ENCODE measurements around the gene SEPTIN5.

SEPTIN5 gene

DNA sequence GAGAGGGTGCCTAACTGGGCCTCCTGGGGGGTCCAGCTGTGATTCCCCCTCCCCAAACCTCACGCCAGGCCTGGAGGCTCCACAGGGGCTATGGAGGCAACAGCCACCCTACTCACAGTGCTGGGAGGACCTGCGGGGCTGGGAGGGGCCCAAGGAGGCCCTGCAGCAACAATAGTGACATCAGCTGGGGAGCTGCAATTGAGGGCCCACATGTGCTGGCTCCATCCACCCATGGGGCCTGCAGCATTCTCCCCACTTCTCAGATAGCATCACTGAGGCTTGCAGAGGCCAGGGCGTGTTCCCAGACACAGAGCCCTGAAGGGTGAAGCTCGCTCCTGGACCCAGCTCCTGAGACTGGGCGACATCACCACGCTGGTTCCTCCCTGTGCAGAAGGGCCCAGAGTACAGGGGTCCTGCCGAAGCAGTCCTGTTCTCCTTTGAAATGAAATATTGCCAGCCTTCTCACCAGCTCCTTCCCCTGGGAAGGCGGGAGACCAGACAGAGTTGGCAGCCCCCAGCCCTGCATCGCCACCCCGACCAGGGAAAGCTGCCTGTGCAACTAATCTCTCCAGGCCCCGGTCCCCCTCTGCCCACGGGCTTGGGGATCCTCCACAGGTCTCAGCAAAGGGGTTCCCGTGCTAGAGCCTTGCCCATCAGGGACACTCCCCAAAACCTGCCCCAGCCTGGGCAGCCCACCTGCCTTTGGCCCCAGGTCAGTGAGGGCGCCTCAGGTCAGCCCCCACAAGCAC is 37.4 kb downstream of the SEPTIN5 start:
- no peak for DNase-seq

- no peak for DNase-seq
These were observed 39.0 kb downstream of the SEPTIN5 start for GRCh38 chr22:19753090-19753842.

GRCh38 chr22:19753996-19754700 is 39.8 kb downstream of the SEPTIN5 start:
- no peak for DNase-seq

GRCh38 chr22:19754701-19755144 is 40.4 kb downstream of the SEPTIN5 start:
- DNase-seq, result no peak

- DNase-seq, result no peak
These were observed 40.9 kb downstream of the SEPTIN5 start for GRCh38 chr22:19755145-19755710.

- no peak for DNase-seq
These were observed 41.5 kb downstream of the SEPTIN5 start for GRCh38 chr22:19755722-19756287.

GRCh38 chr22:19756288-19757128 is 42.2 kb downstream of the SEPTIN5 start:
- DNase-seq, result peak; percentile 28

DNA sequence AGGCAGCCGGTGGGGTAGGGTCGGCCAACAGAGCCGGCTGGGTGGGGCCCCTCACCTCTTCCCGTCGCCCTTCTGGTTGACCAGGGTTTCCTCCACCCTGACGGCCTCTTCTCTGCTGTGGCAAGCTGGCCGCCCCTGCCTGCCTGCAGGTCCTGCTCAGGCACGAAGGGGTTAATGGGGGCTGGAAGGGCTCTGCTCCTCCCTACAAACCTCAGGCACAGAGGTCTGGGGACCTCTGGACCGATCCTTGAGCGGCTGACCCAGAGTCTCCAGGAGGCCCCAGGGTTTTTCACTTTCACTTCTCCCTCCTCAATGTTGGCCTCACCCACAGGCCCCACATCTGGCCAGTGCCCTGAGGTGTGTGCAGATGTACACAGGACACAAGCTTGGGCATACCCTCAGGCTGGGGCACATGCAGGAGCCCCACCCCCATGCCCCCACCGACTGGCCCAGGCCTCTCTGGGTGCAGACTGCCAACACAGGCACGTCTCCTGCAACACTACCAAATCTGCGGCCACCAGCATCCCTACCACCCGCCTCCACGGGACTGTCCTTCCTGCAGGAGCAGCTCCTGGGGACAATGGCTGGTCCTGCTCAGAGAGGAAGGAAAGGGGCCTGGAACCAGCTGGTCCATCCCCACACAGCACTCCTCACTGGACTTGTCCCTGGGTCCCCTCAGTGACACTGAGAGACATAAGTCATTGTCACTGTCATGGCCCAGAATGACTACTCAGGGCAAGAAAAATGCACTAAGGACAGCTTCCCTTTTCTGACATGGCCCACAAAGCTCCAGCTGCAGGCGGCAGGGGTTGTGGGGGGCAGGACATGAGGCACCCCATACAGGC is 43.1 kb downstream of the SEPTIN5 start:
- no peak for DNase-seq

DNA sequence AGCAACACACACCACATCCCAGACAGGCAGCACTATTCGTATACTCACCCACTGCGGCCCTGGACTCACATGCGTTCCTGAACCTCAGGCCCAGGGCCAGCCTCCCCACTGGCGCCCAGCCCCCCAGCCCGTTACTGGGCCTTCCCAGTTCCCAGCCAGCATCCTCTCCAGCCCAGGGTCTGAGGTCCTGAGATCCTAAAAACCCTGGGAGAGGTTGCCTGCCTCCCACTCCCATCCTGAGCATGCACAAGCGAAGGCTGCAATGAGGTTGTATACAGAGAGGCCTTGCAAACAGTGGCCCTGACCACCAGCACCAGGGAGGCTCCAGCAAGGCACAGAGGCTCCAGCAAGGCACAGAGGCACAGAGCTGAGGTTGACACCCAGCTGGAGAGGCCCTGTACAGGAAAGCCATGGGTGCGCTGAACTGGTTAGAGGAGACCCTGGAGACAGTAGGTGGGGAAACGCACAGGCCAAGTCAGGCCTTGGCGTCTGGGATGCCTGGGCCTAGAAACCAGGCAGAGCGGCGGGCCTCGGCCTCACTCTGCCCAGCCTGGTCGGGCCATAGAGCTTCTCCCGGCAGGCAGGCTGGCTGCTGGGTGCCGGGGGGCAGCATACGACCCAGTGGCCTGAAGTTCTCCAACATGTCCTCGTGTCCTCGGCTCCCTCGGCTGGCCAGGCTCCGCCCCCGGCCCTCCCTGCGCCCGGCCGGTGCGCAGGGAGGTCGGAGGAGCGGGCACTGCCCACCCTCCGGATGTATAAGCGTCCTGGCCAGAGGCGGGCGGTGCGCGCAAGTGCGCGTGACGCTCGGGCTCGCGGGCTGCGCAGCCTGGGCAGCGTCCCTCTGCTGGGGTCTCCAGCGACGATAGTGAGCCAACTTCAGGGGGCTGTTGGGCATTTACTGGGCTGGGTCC is 43.9 kb downstream of the SEPTIN5 start:
- no peak for DNase-seq

DNA sequence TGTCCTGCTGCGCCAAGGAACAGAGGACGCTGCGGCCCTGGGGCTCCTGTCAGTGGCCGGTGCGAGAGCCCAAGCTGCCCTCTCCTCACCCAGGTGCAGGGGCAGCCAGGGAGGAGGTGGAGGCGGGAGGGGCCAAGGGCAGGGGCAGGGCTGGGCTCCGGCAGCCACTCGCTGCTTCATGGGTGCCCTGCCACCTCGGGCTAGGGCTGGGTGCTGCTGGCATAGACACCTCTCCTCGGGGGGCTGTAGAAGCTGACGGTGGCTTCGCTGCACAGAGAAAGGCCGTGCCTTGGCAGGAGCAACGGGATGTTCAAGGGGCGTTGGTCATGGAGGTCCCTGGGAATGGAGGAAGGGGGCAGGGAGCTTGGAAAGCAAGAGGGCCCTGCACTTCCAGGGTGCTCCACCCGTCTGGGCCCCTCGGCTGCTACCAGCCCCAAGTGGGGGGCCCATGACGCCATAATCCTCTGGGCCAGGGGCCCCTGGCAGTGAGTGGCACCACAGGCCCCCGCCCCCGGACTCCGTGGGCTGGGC is 44.7 kb downstream of the SEPTIN5 start:
- DNase-seq, result no peak

GRCh38 chr22:19759427-19760057 is 45.2 kb downstream of the SEPTIN5 start:
- DNase-seq, result no peak

- no peak for DNase-seq
These were observed 46.0 kb downstream of the SEPTIN5 start, which contains the start of gene TBX1 for GRCh38 chr22:19760058-19760950. TSS of gene TBX1 (plus strand) at chr22:19760778. CDS start at chr22:19760844, 66 bp downstream.

DNA sequence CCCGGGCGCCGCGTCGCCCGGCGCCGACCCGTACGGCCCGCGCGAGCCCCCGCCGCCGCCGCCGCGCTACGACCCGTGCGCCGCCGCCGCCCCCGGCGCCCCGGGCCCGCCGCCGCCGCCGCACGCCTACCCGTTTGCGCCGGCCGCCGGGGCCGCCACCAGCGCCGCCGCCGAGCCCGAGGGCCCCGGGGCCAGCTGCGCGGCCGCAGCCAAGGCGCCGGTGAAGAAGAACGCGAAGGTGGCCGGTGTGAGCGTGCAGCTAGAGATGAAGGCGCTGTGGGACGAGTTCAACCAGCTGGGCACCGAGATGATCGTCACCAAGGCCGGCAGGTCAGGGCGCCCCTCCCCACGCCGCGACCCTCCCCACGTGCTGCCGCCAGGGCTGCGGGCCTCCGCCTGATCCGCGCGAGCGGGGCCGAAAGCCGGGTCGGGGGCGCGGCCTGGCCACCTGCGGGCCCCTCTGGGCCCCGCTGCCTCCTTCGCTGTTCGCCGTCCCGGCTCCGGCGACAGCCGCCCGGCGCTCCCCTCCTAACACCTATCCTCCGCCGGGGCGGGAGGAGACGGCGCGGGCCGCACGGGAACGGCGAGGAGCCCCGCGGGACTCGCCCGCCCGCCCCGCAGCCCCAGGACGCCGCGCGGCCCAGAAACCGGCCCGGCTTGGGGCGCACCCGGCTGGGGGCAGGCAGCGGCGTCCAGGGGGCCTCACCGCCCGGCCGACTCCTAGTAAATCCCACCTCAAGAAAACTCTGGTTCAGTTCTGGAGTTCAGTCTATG is 46.8 kb downstream of the SEPTIN5 start:
- peak; percentile 17 for DNase-seq

GRCh38 chr22:19761725-19762567 is 47.6 kb downstream of the SEPTIN5 start:
- DNase-seq, result no peak

DNA sequence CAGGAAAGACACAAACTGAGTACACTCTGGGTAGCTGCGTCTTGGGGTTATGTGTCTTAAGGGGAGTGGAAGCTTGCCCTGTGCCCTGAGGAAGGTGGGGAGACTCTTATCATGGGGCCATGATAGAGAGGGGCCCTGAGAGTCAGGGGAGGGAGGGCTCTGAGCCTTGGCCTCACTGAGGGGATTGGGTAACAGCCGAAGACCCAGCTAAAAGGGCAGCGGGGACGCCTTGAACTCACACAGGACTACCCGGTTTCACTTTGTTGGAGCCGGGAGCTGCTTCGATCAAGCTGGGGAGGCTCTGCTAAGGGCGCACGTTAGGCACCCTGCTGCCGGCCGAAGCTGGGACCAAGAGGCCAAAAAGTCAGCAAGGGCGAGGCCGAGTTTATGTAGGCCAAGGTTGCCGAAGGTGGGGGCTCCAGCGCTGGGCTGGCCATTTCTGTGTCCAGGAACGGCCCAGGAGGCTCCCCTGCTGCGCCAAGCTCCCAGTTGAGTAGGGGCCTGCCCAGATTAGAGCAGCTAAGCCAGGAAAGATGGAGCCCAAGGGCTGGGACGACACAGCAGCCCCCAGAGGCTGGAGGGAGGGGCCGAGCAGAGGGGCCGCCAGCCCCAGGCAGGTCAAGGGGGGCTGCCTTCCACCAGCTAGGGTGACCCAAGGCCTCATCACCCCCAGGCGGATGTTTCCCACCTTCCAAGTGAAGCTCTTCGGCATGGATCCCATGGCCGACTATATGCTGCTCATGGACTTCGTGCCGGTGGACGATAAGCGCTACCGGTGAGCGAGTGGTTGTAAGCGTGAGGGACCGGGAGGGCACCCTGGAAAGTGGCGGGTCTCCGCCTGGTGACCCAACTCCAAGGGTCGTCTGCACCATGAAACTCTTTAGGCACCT is 48.5 kb downstream of the SEPTIN5 start:
- no peak for DNase-seq
